ENCODE data around the gene PCMTD2. TPM values are rescaled to one million over a fixed set of nuclear protein-coding genes. Genes with fewer than 3 reads are reported as not detected.

PCMTD2 gene
- polyA plus RNA-seq, 2 of the 4 experiments (the other 2 are of a cell fraction): 19.9 to 41.8 TPM

GRCh38 chr20:64232794-64233193 lies 22.8 kb upstream of the PCMTD2 start:
- ATAC-seq (no peak), DNase-seq (ENCODE audit: low read depth in 1 of 2, low spot score in 1 of 2) (peak in 1 of 2 experiments; percentile 13), FAIRE-seq (no peak)
- no peak for TF ChIP-seq JUNB (IDR thresholded peaks at IDR 0.05)
- TF ChIP-seq, protein P1, sequence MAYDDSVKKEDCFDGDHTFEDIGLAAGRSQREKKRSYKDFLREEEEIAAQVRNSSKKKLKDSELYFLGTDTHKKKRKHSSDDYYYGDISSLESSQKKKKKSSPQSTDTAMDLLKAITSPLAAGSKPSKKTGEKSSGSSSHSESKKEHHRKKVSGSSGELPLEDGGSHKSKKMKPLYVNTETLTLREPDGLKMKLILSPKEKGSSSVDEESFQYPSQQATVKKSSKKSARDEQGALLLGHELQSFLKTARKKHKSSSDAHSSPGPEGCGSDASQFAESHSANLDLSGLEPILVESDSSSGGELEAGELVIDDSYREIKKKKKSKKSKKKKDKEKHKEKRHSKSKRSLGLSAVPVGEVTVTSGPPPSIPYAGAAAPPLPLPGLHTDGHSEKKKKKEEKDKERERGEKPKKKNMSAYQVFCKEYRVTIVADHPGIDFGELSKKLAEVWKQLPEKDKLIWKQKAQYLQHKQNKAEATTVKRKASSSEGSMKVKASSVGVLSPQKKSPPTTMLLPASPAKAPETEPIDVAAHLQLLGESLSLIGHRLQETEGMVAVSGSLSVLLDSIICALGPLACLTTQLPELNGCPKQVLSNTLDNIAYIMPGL (CRISPR knock-in tag; IDR thresholded peaks at IDR 0.05; ENCODE audit: borderline replicate concordance): no peak
- TF ChIP-seq ELK1 (IDR thresholded peaks at IDR 0.05; ENCODE audit: low read depth, low read length): no peak
- no peak for TF ChIP-seq FOSL2 (IDR thresholded peaks at IDR 0.05)
- no peak for TF ChIP-seq FOSL2 (CRISPR knock-in tag; IDR thresholded peaks at IDR 0.05)
- TF ChIP-seq HOXB5 (CRISPR knock-in tag; IDR thresholded peaks at IDR 0.05): no peak
- no peak for TF ChIP-seq CHD2 (IDR thresholded peaks at IDR 0.05; ENCODE audit: low read length, partially characterized antibody)
- TF ChIP-seq KDM5A (IDR thresholded peaks at IDR 0.05): no peak
- no peak for TF ChIP-seq ESRRA (IDR thresholded peaks at IDR 0.05; ENCODE audit: borderline replicate concordance, low read length)
- TF ChIP-seq ZNF302 (CRISPR knock-in tag; IDR thresholded peaks at IDR 0.05): no peak
- no peak for TF ChIP-seq ATOH8 (CRISPR knock-in tag; IDR thresholded peaks at IDR 0.05; ENCODE audit: low read depth)
- no peak for TF ChIP-seq HOXA7 (CRISPR knock-in tag; IDR thresholded peaks at IDR 0.05)
- no peak for TF ChIP-seq RARB (CRISPR knock-in tag; IDR thresholded peaks at IDR 0.05)
- TF ChIP-seq CHD4 (IDR thresholded peaks at IDR 0.05; ENCODE audit: borderline replicate concordance): no peak
- no peak for TF ChIP-seq EHMT2 (IDR thresholded peaks at IDR 0.05; ENCODE audit: low read depth)
- Histone ChIP-seq H3K9me3 (no peaks in the 10 kb centered on the region), H3K4me3 (no peak overlapping the region), H3K4me2 (no peak overlapping the region), H3K27ac (no peak overlapping the region), H3K4me1 (no peaks in the 10 kb centered on the region)
- ChIA-PET POLR2A (no interaction called here), CTCF (no interaction called here)
- WGBS (ENCODE audit: missing lambda C conversion rate): 69% methylated on average over 3 of the region's 3 CpGs

DNA sequence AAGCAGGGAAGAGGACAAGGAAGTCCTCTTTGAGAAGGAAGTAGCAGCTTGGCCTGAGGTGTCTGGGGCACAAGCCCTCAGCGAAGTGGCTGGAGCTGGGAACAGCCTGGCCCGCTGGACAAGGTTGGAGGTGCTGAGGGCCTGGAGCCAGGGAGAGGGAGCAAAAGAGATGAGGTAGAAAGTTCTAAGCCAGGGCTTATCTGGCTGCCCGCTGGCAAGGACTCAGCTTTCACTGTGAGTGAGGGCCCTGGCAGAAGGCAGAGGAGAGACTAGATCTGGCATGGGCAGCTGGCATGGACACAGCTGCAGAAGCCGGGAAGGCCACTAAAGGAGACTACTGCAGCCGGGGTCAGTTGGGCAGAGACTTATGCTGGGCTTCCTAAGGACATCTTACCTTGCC lies 21.8 kb upstream of the PCMTD2 start:
- POLR2A ChIA-PET: no interaction called here
- ATAC-seq (no peak), DNase-seq (ENCODE audit: low read depth in 1 of 2, low spot score in 1 of 2) (no peak), FAIRE-seq (no peak)
- Histone ChIP-seq H3K4me3 (no peak overlapping the region), H3K4me2 (no peak overlapping the region), H3K27ac (no peak overlapping the region), H3K4me1 (no peaks in the 10 kb centered on the region), H3K9me3 (no peaks in the 10 kb centered on the region)
- CTCF ChIA-PET: no interaction called here
- WGBS (ENCODE audit: missing lambda C conversion rate): 72% methylated on average over 5 of the region's 5 CpGs
- TF ChIP-seq JUN (IDR thresholded peaks at IDR 0.05): no peak
- TF ChIP-seq MAFK (IDR thresholded peaks at IDR 0.05; ENCODE audit: partially characterized antibody): no peak
- no peak for TF ChIP-seq CEBPB (IDR thresholded peaks at IDR 0.05)
- no peak for TF ChIP-seq TP53 (CRISPR knock-in tag; IDR thresholded peaks at IDR 0.05)
- TF ChIP-seq EP300 (IDR thresholded peaks at IDR 0.05): no peak
- TF ChIP-seq ESRRA (IDR thresholded peaks at IDR 0.05; ENCODE audit: borderline replicate concordance, low read length): no peak
- TF ChIP-seq ZSCAN20 (CRISPR knock-in tag; IDR thresholded peaks at IDR 0.05): no peak
- TF ChIP-seq MAZ (IDR thresholded peaks at IDR 0.05; ENCODE audit: borderline replicate concordance, low read depth, low read length): no peak
- no peak for TF ChIP-seq GATA3 (IDR thresholded peaks at IDR 0.05; ENCODE audit: borderline replicate concordance)
- TF ChIP-seq RAD21 (conservative IDR thresholded peaks at IDR 0.05 in 1 of 2, IDR thresholded peaks at IDR 0.05 in 1 of 2): no peak
- TF ChIP-seq SMC3 (IDR thresholded peaks at IDR 0.05): no peak
